ENCODE data around the gene MBNL1. TPM values are rescaled to one million over a fixed set of nuclear protein-coding genes. Genes with fewer than 3 reads are reported as not detected.

The MBNL1 gene, protein sequence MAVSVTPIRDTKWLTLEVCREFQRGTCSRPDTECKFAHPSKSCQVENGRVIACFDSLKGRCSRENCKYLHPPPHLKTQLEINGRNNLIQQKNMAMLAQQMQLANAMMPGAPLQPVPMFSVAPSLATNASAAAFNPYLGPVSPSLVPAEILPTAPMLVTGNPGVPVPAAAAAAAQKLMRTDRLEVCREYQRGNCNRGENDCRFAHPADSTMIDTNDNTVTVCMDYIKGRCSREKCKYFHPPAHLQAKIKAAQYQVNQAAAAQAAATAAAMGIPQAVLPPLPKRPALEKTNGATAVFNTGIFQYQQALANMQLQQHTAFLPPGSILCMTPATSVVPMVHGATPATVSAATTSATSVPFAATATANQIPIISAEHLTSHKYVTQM
- total RNA-seq = 137 and 150 TPM in 2 replicates

DNA sequence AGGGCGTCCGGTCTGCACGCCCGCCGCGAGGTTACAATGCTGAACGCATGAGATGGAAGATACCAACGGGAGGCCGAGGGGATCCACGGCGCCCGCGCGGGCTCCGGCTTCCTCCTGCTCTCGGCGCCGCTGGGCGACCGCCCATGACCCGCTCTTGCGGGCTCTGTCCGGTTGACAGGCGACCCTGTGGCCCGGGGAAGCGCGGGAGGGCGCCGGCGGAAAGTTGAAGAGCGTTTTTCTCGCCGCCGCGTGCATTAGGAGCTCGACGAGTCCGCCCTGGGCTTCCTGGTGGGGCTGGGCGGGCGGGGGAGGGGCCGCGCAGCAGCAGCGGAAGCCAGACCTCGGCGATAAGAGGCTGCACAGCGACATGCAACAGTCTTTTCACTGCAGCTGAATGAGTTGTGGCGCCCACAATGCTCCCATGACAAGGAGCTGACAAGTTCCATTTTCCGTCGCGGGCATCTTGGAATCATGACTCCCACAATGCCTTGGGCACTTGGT is at the start of gene MBNL1:
TSS of gene MBNL1 (plus strand) at position 375 of the 501 bp plus-strand sequence. CDS start 31,265 bp downstream, outside the sequence.

Measured in pericardium fibroblast (primary cell).